ENCODE measurements around the gene TECPR2. TPM values are rescaled to one million over a fixed set of nuclear protein-coding genes. Genes with fewer than 3 reads are reported as not detected.

The TECPR2 gene
- total and polyA plus RNA-seq, 2 of the 13 experiments (the other 11 are each of a cell fraction or from before 2014, with no cell fraction given): 3.5 to 5.7 TPM

DNA sequence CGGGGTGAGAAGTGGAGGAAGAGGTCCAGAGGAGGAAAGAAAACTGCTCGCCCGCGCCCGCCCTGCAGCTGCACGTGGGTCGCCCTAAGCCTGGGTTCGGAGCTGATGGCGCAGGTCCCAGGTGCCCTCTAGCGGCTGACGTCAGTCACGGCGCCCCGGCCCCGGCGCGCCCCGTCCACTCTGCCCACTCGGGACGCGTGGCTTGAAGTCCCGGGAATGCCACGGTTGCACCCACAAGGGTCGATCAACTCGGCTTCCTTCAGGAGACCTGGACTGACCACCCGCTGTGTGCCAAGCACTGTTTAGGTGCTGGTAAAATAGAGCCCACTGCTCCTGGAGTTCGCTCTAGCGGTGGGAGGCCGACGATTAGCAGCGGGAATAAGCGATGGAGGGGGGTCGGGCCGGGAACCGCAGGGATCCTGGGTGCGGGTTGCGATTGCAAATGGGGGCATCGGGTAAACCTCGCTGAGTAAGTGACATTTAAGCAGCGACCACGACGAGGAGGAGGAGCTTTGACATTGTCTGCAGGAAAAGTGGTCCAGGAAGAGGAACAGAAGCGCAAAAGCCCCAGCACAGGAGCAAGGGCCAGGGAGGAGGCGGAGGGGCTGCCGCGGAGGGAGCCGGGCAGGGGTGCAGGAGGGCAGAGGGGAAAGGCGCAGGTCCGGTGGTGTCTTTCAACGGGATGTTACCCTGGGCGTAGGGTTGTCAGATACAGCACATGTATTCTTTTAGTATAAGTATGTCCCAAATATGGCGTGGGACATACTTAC is 48.3 kb upstream of the TECPR2 start (continued):
- TF ChIP-seq, protein P1, sequence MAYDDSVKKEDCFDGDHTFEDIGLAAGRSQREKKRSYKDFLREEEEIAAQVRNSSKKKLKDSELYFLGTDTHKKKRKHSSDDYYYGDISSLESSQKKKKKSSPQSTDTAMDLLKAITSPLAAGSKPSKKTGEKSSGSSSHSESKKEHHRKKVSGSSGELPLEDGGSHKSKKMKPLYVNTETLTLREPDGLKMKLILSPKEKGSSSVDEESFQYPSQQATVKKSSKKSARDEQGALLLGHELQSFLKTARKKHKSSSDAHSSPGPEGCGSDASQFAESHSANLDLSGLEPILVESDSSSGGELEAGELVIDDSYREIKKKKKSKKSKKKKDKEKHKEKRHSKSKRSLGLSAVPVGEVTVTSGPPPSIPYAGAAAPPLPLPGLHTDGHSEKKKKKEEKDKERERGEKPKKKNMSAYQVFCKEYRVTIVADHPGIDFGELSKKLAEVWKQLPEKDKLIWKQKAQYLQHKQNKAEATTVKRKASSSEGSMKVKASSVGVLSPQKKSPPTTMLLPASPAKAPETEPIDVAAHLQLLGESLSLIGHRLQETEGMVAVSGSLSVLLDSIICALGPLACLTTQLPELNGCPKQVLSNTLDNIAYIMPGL (CRISPR knock-in tag; IDR thresholded peaks at IDR 0.05; ENCODE audit: borderline replicate concordance in 1 of 2, low read depth in 1 of 2): peak; percentile 93 to 98
- TF ChIP-seq, protein P2, sequence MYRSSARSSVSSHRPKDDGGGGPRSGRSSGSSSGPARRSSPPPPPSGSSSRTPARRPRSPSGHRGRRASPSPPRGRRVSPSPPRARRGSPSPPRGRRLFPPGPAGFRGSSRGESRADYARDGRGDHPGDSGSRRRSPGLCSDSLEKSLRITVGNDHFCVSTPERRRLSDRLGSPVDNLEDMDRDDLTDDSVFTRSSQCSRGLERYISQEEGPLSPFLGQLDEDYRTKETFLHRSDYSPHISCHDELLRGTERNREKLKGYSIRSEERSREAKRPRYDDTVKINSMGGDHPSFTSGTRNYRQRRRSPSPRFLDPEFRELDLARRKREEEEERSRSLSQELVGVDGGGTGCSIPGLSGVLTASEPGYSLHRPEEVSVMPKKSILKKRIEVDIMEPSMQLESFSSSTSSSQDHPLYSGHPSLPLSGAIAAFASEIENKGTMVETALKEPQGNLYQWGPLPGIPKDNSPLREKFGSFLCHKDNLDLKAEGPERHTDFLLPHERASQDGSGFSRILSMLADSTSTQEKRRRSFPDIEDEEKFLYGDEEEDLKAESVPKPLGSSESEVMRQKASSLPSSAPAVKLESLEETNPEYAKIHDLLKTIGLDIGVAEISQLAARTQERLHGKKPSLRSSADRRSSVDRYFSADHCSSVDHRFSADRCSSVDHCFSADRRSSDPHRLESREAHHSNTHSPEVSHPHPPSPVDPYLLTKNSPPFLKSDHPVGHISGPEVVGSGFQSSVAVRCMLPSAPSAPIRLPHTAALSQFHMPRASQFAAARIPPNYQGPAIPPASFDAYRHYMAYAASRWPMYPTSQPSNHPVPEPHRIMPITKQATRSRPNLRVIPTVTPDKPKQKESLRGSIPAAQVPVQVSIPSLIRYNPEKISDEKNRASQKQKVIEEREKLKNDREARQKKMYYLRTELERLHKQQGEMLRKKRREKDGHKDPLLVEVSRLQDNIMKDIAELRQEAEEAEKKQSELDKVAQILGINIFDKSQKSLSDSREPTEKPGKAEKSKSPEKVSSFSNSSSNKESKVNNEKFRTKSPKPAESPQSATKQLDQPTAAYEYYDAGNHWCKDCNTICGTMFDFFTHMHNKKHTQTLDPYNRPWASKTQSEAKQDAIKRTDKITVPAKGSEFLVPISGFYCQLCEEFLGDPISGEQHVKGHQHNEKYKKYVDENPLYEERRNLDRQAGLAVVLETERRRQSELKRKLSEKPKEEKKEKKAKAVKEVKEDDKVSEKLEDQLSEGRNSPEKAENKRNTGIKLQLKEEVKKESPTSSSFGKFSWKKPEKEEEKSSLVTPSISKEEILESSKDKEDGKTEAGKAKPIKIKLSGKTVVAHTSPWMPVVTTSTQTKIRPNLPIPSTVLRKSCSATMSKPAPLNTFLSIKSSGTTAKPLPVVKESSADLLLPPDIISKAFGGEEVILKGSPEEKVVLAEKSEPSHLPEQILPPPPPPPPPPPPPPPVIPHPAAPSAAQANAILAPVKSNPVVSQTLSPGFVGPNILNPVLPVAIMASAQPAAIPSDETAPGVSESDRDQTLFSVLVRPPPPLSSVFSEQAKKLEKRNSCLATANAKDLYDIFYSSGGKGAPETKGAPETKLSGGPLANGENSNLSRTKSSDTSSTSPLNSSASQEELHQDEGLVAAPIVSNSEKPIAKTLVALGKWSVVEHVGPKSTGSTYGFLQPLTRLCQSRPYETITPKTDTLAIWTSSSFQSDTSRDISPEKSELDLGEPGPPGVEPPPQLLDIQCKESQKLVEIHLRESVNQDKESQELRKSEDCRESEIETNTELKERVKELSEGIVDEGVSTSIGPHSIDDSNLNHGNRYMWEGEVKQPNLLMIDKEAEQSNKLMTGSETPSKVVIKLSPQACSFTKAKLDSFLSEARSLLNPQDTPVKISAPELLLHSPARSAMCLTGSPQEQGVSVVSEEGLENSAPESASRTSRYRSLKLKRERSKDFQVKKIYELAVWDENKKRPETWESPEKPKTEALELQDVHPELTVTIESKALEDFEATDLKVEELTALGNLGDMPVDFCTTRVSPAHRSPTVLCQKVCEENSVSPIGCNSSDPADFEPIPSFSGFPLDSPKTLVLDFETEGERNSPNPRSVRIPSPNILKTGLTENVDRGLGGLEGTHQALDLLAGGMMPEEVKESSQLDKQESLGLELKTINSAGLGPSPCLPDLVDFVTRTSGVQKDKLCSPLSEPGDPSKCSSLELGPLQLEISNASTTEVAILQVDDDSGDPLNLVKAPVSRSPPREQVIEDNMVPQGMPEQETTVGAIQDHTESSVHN (CRISPR knock-in tag; IDR thresholded peaks at IDR 0.05): 0 out of 2 replicates have a peak, but pooled peaks have one; percentile 31
- TF ChIP-seq, protein P3, sequence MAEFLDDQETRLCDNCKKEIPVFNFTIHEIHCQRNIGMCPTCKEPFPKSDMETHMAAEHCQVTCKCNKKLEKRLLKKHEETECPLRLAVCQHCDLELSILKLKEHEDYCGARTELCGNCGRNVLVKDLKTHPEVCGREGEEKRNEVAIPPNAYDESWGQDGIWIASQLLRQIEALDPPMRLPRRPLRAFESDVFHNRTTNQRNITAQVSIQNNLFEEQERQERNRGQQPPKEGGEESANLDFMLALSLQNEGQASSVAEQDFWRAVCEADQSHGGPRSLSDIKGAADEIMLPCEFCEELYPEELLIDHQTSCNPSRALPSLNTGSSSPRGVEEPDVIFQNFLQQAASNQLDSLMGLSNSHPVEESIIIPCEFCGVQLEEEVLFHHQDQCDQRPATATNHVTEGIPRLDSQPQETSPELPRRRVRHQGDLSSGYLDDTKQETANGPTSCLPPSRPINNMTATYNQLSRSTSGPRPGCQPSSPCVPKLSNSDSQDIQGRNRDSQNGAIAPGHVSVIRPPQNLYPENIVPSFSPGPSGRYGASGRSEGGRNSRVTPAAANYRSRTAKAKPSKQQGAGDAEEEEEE (CRISPR knock-in tag; IDR thresholded peaks at IDR 0.05; ENCODE audit: borderline replicate concordance): no peak
- TF ChIP-seq ZSCAN12 (CRISPR knock-in tag; IDR thresholded peaks at IDR 0.05) (0 out of 2 replicates have a peak, but pooled peaks have one; percentile 14), NR1H2 (CRISPR knock-in tag; IDR thresholded peaks at IDR 0.05; ENCODE audit: borderline replicate concordance, low read depth) (no peak), ELF4 (CRISPR knock-in tag; IDR thresholded peaks at IDR 0.05; ENCODE audit: borderline replicate concordance) (no peak), ATF6 (CRISPR knock-in tag; conservative IDR thresholded peaks at IDR 0.05) (no peak), HNRNPLL (IDR thresholded peaks at IDR 0.05; ENCODE audit: low read depth, low read length, poor library complexity, severe bottlenecking) (peak; percentile 68)
- TF ChIP-seq, protein P4, sequence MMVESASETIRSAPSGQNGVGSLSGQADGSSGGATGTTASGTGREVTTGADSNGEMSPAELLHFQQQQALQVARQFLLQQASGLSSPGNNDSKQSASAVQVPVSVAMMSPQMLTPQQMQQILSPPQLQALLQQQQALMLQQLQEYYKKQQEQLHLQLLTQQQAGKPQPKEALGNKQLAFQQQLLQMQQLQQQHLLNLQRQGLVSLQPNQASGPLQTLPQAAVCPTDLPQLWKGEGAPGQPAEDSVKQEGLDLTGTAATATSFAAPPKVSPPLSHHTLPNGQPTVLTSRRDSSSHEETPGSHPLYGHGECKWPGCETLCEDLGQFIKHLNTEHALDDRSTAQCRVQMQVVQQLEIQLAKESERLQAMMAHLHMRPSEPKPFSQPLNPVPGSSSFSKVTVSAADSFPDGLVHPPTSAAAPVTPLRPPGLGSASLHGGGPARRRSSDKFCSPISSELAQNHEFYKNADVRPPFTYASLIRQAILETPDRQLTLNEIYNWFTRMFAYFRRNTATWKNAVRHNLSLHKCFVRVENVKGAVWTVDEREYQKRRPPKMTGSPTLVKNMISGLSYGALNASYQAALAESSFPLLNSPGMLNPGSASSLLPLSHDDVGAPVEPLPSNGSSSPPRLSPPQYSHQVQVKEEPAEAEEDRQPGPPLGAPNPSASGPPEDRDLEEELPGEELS (CRISPR knock-in tag; IDR thresholded peaks at IDR 0.05): peak; percentile 57
